Measurements from ENCODE around the gene TRIAP1. TPM values are rescaled to one million over a fixed set of nuclear protein-coding genes. Genes with fewer than 3 reads are reported as not detected.
A peak's percentile ranks its signal among the peaks of the same experiment; 100 is the strongest.

Gene TRIAP1
- total RNA-seq: 10 to 100 TPM in 3 of 4 donors, 1 to 10 TPM in 1; 7.1 to 39.3 (median 23.3) TPM

GRCh38 chr12:120445911-120446843 is at the start of gene TRIAP1, which contains the start of gene GATC:
Gene TRIAP1 (minus strand): TSS chr12:120446384. CDS start chr12:120446372, 12 bp downstream.
Gene GATC (plus strand): TSS chr12:120446444. CDS start chr12:120446481, 37 bp downstream.
- H3K36me3 ChIP-seq: peaks cover 0 to 66% (median 7%) of the 10 kb centered on the region in 3 donors
- TF ChIP-seq CTCF (IDR thresholded peaks at IDR 0.05) (peak in 3 of 6 experiments; percentile 5 to 54 (median 9)), POLR2A (IDR thresholded peaks at IDR 0.05) (peak in 3 of 4 donors; percentile 56 to 75 (median 75))
- peak within 1 kb of the TSS; percentile 66 to 100 (median 96) for H3K4me3 ChIP-seq
- H3K4me1 ChIP-seq: peaks cover 8 to 40% (median 19%) of the 10 kb centered on the region in 3 donors
- peak; percentile 21 for DNase-seq
- intact Hi-C loops (cut with DNase I): no loop called here
- H3K27ac ChIP-seq: peak within 1 kb of the TSS; percentile 86 to 96 (median 94)
- no peaks in the 10 kb centered on the region for H3K27me3 ChIP-seq
- no peaks in the 10 kb centered on the region for H3K9me3 ChIP-seq
- 0% methylated on average over 17 to 20 of the region's 73 CpGs for WGBS, 2 donors

- DNase-seq: no peak
- H3K36me3 ChIP-seq: peaks cover 5 to 43% (median 10%) of the 10 kb centered on the region in 3 donors
- peaks cover 8 to 36% (median 22%) of the 10 kb centered on the region in 3 donors for H3K4me1 ChIP-seq
- TF ChIP-seq CTCF (IDR thresholded peaks at IDR 0.05) (no peak), POLR2A (IDR thresholded peaks at IDR 0.05) (no peak)
- 9 to 21% methylated on average over 7 to 13 of the region's 17 CpGs for whole genome bisulfite sequencing, 2 donors
- peak overlapping the region; percentile 89 to 95 (median 94) for H3K27ac ChIP-seq
- intact Hi-C loops (cut with DNase I): no loop called here
- no peaks in the 10 kb centered on the region for H3K9me3 ChIP-seq
- H3K27me3 ChIP-seq: no peaks in the 10 kb centered on the region
- H3K4me3 ChIP-seq: peak overlapping the region; percentile 82 to 99 (median 90)
Observed at GRCh38 chr12:120495186-120495730, 49.1 kb upstream of the TRIAP1 start.

GRCh38 chr12:120490833-120491512 is 44.8 kb upstream of the TRIAP1 start:
- WGBS, 2 donors: 86 to 100% methylated on average over 1 to 2 of the region's 2 CpGs
- TF ChIP-seq CTCF (IDR thresholded peaks at IDR 0.05): no peak
- TF ChIP-seq POLR2A (IDR thresholded peaks at IDR 0.05): no peak
- no peak overlapping the region for H3K27ac ChIP-seq
- intact Hi-C loops (cut with DNase I): no loop called here
- peaks cover 0 to 20% (median 7%) of the 10 kb centered on the region in 3 donors for H3K4me1 ChIP-seq
- no peaks in the 10 kb centered on the region for H3K27me3 ChIP-seq
- no peak for DNase-seq
- no peak overlapping the region for H3K4me3 ChIP-seq
- H3K9me3 ChIP-seq: no peaks in the 10 kb centered on the region
- peaks cover 0 to 18% (median 5%) of the 10 kb centered on the region in 3 donors for H3K36me3 ChIP-seq

GRCh38 chr12:120490325-120490724 is 44.1 kb upstream of the TRIAP1 start:
- WGBS, 2 donors: 93 to 94% methylated on average over 4 to 5 of the region's 5 CpGs
- H3K4me1 ChIP-seq: peaks cover 0 to 18% (median 7%) of the 10 kb centered on the region in 3 donors
- no peak for TF ChIP-seq CTCF (IDR thresholded peaks at IDR 0.05)
- no peak for TF ChIP-seq POLR2A (IDR thresholded peaks at IDR 0.05)
- intact Hi-C loops (cut with DNase I): no loop called here
- H3K27ac ChIP-seq: no peak overlapping the region
- H3K36me3 ChIP-seq: peaks cover 0 to 18% (median 5%) of the 10 kb centered on the region in 3 donors
- DNase-seq: no peak
- no peak overlapping the region for H3K4me3 ChIP-seq
- H3K27me3 ChIP-seq: no peaks in the 10 kb centered on the region
- no peaks in the 10 kb centered on the region for H3K9me3 ChIP-seq

All from esophagus squamous epithelium (tissue), 5 donors.